Stimulated activated CD8-positive, alpha-beta memory T cell treated with anti-CD3 and anti-CD28 coated beads, Interleukin-4, amount 100 ng/mL, for 24 hours (primary cell): ENCODE measurements around the gene CIZ1.
A peak's percentile ranks its signal among the peaks of the same experiment; 100 is the strongest.
"Not testable (repeated sequence)": the region's sequence is repeated elsewhere in the genome, so short reads cannot be mapped to it uniquely, and the experiment has no call there.

Source experiments
- DNase-seq: peaks from one replicate; pipeline ENCODE4 v3.0.0-alpha.2; 2020; ENCODE audit warnings: low read depth

CIZ1 gene, protein sequence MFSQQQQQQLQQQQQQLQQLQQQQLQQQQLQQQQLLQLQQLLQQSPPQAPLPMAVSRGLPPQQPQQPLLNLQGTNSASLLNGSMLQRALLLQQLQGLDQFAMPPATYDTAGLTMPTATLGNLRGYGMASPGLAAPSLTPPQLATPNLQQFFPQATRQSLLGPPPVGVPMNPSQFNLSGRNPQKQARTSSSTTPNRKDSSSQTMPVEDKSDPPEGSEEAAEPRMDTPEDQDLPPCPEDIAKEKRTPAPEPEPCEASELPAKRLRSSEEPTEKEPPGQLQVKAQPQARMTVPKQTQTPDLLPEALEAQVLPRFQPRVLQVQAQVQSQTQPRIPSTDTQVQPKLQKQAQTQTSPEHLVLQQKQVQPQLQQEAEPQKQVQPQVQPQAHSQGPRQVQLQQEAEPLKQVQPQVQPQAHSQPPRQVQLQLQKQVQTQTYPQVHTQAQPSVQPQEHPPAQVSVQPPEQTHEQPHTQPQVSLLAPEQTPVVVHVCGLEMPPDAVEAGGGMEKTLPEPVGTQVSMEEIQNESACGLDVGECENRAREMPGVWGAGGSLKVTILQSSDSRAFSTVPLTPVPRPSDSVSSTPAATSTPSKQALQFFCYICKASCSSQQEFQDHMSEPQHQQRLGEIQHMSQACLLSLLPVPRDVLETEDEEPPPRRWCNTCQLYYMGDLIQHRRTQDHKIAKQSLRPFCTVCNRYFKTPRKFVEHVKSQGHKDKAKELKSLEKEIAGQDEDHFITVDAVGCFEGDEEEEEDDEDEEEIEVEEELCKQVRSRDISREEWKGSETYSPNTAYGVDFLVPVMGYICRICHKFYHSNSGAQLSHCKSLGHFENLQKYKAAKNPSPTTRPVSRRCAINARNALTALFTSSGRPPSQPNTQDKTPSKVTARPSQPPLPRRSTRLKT

DNA sequence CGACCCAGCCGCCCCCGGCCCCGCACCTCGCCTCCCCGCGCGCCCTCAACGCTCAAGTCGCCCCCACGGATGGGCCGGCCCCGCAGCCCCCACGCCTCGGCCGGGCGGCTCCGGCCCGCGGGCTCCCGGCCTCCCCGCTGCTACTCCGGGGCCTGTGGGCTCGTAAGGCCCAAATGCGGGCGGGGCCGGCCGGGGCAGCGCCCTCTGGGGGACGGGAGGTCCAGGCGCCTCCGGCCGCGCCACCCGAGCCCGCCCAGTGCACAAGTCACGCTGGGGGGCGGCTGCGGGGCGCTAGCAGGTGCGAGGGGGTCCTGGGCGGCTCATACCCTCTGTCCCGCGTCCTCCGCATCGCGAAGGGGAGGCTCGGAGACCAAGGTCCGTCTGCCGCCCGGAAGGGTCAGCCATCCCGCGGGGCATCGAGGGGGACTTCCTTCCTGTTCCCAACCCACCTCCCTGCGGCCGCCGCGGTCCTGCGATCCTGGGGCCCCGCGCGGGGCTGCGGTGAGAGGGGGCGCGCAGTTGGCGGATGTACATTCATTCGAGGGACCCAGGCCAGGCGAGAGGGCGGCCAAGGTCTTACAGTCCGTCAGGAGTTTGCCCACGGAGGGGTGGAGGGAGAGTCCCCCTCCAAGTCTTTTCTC lies at the start of gene CIZ1:
TSS of gene CIZ1 (minus strand) at position 167 of the 641 bp plus-strand sequence. CDS start 715 bp downstream, outside the sequence.
- peak; percentile 68 for DNase-seq

DNA sequence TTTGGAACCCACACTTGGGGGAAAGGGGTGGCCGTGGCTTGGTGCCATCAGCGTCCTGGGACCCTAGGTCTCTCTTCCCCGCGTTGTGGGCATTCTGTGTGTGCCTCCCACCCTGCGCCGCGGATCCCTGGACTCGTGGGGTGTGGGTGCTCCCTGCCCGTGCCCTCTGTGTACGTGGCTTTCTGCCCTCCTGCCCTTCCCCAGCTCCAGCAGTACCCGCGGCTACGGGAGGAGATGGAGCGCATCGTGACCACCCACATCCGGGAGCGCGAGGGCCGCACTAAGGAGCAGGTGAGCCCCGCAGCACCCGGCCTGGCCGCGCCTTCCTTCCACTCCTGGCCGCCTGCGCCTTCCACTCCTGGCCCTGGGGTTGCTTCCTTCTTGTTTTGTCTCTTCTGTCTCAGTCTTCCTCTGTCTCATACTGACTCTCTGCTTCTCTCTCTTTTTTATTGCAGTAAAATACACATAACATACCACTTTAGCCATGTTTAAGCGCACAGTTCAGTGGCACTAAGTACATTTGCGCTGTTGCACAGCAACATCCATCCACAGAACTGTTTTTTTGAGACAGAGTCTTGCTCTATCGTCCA lies 42.5 kb upstream of the CIZ1 start:
- no peak for DNase-seq

DNA sequence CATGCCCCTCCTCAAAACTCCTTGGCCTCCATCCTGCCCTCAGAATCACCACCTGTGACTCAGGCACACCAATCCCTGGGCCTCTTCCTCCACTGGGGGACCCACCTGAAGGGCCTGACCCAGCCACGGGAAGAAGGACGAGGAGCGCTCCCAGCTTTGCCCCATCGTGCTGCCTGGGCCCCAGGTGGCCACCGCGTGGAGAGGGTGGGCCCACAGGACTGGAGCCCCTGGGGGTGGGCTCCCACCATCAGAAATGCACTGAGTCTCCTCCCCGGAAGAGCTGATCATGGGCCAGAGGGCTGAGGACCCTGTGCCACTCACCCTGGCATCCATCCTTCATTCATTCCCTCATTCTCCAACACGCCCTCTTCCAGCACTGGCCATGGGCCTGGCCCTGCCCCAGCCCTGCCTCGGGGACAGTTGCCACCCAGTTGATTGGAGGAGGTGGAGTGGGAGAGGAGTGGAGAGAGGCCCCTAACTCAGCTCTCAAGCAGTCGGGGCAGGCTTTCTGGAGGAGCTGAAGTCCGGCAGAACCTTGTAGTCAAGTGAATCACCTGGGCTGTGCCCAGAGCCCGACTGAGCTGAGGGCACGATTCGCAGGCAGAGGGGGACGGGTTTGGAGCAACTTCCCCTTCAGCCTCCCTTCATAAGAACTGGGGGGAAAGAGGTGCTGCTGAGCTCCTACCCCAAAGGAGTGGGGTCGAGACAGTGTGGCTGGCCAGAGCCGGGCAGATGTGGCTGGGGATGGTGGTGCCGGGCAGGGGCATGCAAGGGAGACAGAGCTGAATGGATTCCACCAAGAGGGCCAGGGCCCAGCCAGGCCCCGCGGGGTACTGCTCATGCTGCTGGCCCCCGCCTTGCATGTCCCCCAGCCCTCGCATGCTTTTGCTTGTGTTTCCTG lies 41.4 kb upstream of the CIZ1 start:
- no peak for DNase-seq

DNA sequence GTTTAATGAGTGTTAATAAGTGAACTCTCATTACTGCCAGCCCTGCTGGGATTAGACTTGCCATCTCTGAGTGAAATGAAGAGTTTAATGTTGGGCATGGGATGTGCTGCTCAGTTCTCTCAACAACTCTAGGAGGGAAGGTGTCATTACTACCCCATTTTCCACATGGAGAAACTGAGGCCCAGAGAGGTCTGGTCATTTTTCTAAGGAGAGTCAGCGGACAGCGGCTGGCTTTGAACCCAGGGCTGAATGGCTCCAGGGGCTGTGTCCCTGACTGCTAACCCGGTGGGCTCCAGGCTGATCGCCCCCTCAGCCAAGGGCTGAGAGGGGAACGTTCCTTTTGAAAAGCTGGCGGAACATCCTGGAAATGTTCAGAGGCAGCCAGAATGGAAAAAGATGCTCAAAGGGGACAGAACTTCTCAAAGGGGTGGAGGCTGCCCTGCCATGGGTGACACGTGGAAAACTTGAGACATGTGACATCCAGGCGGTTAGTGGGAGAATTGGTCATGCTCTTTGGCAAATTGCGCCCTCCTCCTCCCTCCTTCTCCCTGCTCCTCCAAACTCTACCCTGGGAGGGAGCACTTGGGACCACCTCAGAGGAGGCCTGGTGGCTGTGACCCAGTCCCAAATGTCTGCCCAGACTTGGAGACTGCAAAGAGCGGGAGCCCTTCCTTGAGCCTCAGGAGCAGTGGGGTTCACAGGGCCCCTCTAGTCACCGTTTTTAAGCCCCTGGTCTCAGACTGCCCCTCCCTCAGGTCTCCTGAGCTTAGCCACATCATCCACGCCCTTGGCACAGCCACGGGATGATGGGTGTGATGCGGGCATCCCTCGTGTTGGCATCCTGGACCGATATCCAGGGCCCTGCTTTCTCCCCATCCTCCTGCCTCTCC lies 40.5 kb upstream of the CIZ1 start:
- DNase-seq: no peak

DNA sequence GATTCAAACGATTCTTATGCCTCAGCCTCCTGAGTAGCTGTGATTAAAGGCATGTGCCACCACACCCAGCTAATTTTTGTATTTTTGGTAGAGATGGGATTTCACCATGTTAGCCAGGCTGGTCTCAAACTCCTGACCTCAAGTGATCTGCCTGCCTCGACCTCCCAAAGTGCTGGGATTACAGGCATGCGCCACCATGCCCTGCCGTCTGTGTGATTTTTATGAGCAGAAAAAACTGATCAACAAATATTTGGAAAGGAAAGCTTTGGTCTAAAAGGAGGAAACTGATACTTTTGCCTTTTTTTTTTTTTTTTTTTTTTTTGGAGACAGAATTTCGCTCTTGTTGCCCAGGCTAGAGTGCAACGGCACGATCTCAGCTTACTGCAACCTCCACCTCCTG lies 39.5 kb upstream of the CIZ1 start:
- not testable (repeated sequence) for DNase-seq

DNA sequence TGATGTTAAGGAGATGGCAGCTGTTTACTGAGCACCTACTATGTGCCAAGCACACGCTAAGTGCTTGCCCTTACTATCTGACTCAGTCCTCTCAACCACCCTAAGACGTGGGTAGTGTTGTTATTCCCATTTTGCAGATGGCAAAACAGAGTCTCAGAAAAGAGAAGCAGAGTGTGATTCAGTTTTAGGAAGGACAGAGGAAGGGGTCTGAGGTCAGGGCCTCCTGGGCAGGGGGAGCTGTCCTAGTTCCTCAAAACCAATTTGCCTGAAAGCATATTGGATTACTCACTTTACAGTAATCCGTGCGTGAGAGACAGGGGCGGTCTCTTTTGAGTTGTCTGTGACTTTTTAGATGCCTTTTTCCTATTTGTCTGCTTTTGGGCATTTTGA lies 35.0 kb upstream of the CIZ1 start:
- no peak for DNase-seq

DNA sequence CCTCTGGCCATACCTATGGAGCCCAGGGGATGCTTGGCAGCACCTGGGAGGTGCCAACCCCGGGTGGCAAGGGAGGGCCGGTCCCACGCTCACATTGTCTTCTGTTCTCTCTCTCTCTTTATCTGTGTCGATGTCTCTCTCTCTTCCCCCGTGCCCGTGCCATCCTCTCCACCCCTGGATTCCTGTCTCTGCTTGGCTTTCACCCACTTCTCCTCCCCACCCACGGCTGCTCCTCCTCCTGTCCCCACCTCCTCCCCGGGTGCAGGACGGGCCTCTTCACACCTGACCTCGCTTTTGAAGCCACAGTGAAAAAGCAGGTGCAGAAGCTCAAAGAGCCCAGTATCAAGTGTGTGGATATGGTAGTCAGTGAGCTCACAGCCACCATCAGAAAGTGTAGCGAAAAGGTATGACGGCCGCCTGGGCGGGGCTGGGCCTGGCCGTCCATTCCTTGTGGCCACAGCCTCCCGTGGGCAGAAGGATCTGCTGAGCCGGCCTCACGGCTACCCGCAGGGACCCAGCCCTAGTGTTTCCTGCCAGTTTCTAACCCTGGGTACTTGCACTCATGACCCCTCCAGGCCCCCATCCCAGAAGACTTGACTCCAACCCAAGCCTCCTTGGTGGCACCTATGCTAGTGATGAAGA lies 34.5 kb upstream of the CIZ1 start:
- DNase-seq: no peak

DNA sequence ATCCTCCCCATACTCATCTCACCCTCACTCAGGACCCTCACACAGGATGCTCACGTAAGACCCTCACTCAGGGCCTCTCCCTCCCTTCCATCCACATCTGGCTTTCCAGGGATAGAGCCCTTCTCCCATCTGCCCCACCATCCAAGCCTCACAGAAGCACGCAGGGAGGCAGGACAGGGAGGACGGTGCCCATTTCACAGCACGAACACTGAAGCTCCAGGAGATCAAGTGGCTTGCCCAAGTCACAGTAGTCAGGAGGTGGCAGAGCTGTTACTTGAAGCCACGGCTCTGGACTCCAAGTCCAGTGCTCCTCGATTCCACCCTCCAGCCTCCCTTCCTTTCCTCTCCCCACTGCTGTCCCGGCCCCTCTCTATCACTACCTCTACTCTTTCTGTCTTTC lies 33.5 kb upstream of the CIZ1 start:
- DNase-seq: no peak

DNA sequence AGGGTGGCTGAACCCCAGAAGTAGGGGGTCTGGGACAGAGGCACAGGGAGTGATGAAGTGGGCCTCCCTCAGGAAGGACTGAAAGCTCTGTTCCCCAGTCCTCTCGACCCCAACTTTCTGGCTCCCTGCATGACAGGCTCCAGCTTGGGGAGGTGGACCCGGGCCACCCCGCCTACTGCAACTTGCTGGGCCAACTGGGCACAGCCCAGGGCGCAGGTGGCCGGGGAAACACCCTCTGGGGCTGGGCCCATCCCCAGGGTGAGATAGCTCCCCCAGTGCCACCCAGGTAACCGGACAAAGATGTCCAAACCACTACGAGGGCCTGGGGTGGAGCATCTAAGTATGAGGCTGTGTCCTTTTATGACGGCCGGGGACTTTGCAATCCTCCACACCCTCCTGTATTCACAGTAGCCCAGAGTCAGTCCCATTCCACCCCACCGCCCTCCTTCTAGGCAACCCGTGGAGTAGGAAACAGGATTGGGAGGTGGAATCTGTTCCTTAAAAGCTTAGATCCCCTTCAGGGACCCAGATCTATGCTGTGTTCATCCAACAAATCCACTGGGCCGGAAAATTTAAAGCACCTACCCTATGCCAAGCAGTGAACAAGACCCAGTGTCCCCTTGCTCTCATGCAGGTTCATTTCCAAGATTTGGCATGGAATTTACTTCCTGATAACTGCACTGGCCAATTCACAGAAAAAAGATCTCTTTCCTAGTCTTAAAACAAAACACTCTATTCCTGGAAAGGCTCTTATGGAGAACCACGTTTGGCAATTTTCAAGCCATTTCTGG lies 31.7 kb upstream of the CIZ1 start:
- no peak for DNase-seq

DNA sequence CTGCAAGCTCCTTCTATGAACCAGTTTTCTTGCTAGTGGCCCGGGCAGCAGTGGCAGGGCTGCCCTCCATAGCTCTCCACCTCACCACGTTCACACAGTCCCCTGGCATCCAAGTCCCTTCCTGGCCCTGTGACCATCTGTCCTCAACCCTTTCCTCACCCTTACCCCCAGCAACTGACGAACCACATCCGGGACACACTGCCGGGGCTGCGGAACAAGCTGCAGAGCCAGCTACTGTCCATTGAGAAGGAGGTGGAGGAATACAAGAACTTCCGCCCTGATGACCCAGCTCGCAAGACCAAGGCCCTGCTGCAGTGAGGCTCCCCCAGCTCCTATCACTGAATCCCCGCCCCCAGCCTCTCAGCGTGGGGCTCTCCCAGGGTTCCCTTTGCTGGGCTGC lies 30.7 kb upstream of the CIZ1 start:
- DNase-seq: no peak

DNA sequence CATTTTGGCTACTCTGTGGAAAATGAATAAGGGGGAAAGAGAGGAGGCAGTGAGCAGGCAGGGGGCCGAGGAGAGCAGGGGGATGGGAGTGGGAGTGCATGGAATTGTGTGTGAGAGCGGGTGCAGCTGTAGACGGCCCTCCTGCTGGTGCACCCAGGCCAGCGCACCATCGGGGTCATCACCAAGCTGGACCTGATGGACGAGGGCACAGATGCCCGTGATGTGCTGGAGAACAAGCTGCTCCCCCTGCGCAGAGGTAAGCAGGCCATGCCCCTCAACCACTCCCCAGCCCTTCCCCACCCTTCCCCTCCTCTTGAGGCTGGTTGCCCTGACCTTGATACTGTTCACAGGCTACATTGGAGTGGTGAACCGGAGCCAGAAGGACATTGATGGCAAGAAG lies 28.5 kb upstream of the CIZ1 start:
- no peak for DNase-seq

DNA sequence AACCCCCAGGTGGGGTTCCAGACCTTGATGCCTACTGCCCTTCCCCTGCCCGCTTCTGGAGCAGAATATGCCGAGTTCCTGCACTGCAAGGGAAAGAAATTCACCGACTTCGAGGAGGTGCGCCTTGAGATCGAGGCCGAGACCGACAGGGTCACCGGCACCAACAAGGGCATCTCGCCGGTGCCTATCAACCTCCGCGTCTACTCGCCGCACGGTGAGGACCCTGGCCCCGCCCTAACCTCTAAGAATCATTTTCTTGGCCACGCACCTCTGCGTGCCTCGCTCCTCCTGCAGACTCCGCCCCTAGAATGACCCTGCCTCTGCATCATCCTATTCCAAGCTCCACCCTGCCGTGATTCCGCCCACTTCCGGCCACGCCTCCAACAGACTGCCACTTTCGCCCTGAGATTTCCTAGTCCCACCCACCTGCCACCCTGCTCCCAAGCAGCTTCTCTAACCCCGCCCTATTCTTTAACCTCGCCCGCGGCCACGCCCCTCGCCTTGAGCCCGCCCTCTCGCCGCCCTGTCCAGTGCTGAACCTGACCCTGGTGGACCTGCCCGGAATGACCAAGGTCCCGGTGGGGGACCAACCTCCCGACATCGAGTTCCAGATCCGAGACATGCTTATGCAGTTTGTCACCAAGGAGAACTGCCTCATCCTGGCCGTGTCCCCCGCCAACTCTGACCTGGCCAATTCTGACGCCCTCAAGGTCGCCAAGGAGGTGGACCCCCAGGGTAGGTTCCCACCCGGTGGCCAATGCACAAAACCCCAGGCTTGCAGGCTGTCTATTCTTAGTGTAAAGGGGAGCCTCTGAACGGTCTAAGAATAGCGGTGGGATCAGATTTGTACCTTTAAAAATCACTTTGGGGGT lies 27.4 kb upstream of the CIZ1 start:
- DNase-seq: peak; percentile 87

DNA sequence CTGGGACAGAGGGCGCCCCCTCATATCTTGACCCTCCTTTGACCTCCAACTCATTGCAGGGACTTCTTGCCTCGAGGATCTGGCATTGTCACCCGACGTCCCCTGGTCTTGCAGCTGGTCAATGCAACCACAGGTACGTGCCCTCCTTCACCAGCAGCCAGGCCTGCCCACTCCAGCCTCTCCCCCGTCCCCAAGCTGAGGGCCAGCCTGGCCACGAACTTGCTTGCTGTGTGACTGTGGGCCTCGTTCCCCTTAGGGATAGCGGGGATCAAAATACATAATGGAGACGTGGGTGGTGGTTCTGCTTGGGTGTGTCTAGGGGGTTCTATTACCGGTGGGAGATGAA lies 26.8 kb upstream of the CIZ1 start:
- DNase-seq: no peak

DNA sequence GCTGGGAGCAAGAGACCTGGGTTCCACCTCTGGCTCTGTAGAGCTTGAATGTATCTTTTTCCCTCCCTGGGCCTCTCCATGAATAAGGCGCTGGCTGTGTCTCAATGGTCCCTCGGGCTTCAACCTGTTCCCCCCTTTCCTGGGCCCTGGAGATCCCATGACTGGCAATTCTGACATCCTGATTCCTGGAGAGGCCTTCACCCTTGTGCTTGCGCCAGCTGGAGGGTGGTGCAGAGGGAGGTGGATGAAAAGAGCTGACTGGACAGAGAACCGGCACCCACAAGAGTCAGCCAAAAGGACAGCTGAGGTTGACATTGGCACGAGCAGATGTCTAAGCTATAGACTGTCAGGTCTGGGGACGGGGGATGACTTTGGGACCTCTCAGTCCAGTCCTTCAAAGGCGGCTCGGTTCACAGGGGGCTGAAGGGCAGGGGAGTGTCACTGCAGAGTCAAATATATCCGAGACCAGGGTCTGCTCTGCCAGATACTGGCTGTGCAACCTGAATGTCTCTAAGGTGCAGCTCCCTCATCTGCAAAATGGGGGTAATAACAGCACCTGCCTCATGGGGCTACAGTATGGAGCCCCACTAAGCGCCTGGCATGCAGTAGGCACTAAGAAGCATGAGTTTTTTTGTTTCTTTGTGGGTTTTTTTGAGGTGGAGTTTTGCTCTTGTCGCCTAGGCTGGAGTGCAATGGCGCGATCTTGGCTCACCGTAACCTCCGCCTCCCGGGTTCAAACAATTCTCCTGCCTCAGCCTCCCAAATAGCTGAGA lies 25.6 kb upstream of the CIZ1 start:
- DNase-seq: no peak

DNA sequence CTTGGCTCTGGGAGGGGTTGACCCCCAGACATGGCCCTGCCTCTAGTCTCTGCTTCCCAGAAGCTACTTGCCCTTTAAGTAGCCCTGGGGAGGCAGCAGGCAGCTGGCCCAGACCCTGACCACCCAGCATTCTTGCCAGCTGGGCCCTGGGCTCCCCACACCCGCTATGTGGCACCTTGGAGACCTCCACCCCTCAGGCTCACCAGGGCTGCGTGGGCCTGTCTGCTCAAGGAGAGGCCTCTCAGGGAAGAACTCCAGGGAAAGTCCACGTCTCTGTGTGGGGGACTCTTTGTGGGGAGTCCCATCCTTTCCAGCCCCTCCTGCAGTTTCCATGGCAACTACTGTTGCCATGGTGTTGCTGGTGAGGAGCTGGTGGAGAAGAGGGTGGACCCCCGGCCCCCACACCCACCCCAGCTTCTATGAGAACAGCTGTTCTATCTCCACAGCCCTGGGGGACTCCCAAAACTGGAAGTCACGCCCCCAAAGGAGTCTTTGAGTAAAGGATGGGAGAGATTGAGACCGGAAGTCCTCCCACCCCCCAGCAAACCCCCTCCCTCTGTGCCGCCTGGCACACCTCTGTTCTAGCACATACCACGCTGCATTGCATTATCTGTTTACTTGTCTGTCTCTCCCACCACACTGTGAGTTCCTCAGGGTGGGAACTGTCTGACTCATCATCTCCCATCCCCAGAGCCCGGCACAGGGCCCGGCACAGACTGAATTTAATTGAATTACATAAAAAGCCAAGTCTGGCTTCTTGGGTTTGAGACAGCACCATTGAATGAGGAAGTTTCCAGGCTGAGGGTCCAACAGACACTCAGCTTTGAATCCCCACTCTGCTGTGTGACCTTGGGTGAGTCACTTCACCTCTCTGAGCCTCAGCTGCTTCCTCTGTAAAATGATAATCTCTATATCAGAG lies 24.4 kb upstream of the CIZ1 start:
- DNase-seq: no peak
